NCI-H187 (cell line): Measurements from ENCODE around the gene FOXP1.

ENCODE experiments used
- DNase-seq, 2 experiments: peaks; one replicate each; lab custom pipeline; 2025; lab: John Stamatoyannopoulos, UW

FOXP1 gene

GRCh38 chr3:70905491-70905890 is 678.0 kb downstream of the FOXP1 start:
- no peak for DNase-seq
